Hepatocyte (in vitro differentiated cells): ENCODE data around the gene PKDREJ. TPM values are rescaled to one million over a fixed set of nuclear protein-coding genes. Genes with fewer than 3 reads are reported as not detected.

Experiments used
- DNase-seq: peaks from one replicate; pipeline ENCODE4 v3.0.0-alpha.2; 2016; ENCODE audit warnings: low spot score
- H2AFZ ChIP-seq: fragments of 200-600 bp; sonication (generic); 2 replicates; pipeline ENCODE4 v1.6.0; 2016; ENCODE audit warnings: antibody characterized with exemption, mild to moderate bottlenecking
- H3K27ac ChIP-seq: fragments of 200-600 bp; sonication (generic); 2 replicates; pipeline ENCODE4 v1.5.1; 2016; ENCODE audit warnings: mild to moderate bottlenecking
- H3K27me3 ChIP-seq: fragments of 200-600 bp; sonication (generic); 2 replicates; pipeline ENCODE4 v1.6.1; 2016
- H3K36me3 ChIP-seq: fragments of 200-600 bp; sonication (generic); replicated peaks from 2 replicates; pipeline ENCODE4 v1.5.1; 2016; ENCODE audit warnings: low read depth; ENCODE audit not compliant: insufficient read depth
- H3K4me1 ChIP-seq: fragments of 200-600 bp; sonication (generic); 2 replicates; pipeline ENCODE4 v1.5.1; 2016; ENCODE audit warnings: mild to moderate bottlenecking, moderate library complexity; ENCODE audit not compliant: insufficient read depth
- H3K4me2 ChIP-seq: fragments of 200-600 bp; sonication (generic); 2 replicates; pipeline ENCODE4 v1.6.0; 2016
- H3K4me3 ChIP-seq: fragments of 200-600 bp; sonication (generic); 2 replicates; pipeline ENCODE4 v1.5.1; 2016; ENCODE audit warnings: mild to moderate bottlenecking
- H3K79me2 ChIP-seq: fragments of 200-600 bp; sonication (generic); 2 replicates; pipeline ENCODE4 v1.6.0; 2017; ENCODE audit warnings: mild to moderate bottlenecking
- H3K9me2 ChIP-seq: fragments of 200-600 bp; sonication (generic); replicated peaks from 2 replicates; pipeline ENCODE4 v1.6.0; 2017; ENCODE audit warnings: mild to moderate bottlenecking; ENCODE audit not compliant: insufficient read depth
- H3K9me3 ChIP-seq: fragments of 200-600 bp; sonication (generic); 2 replicates; pipeline ENCODE4 v1.5.1; 2016; ENCODE audit warnings: low read depth, mild to moderate bottlenecking
- H4K20me1 ChIP-seq: fragments of 200-600 bp; sonication (generic); 2 replicates; pipeline ENCODE4 v1.6.0; 2016; ENCODE audit warnings: mild to moderate bottlenecking; ENCODE audit not compliant: insufficient read depth, poor library complexity, severe bottlenecking
- CTCF ChIP-seq: fragments of 200-600 bp; sonication (generic); IDR thresholded peaks from 2 replicates; pipeline ENCODE4 v1.5.1; 2016; ENCODE audit warnings: antibody characterized with exemption, mild to moderate bottlenecking; ENCODE audit not compliant: poor library complexity
- EZH2 ChIP-seq: fragments of 200-600 bp; sonication (generic); IDR thresholded peaks from 2 replicates; pipeline ENCODE4 v1.6.1; 2016; ENCODE audit warnings: antibody characterized with exemption, mild to moderate bottlenecking, borderline replicate concordance
- EZH2phosphoT487 ChIP-seq: fragments of 200-600 bp; sonication (generic); IDR thresholded peaks from one replicate; pipeline ENCODE4 v1.6.1; 2018; ENCODE audit warnings: antibody characterized with exemption, mild to moderate bottlenecking, low read depth, moderate library complexity; ENCODE audit not compliant: unreplicated experiment, severe bottlenecking
- WGBS: methylation state at CpG from one replicate; pipeline ENCODE4 v1.1.6; 2016; ENCODE audit warnings: low lambda C conversion rate; ENCODE audit errors: missing lambda C conversion rate; 5-methylcytosine and 5-hydroxymethylcytosine counted together
- polyA plus RNA-seq: library from polyadenylated mRNA; unstranded; fragments of >200 nt; fragmentation: Nextera tagmentation; extraction: Ambion mirVana; gene quantifications from 2 replicates; pipeline ENCODE4 v1.2.1, GENCODE V29; 2016
- total RNA-seq: library from RNA; depleted of rRNA; stranded (reverse); fragments of >200 nt; gene quantifications from 2 replicates; pipeline ENCODE4 v1.2.3, GENCODE V29; 2014

Gene PKDREJ
- total and polyA plus RNA-seq, 2 experiments from 2014 or later = 0.16 TPM; not detected in 1

GRCh38 chr22:46292173-46292572, 29.0 kb upstream of the PKDREJ start:
- no peak overlapping the region for H2AFZ ChIP-seq
- H3K79me2 ChIP-seq = no peaks in the 10 kb centered on the region
- H3K36me3 ChIP-seq = no peaks in the 10 kb centered on the region
- no peaks in the 10 kb centered on the region for H4K20me1 ChIP-seq
- H3K27ac ChIP-seq = no peak overlapping the region
- H3K9me2 ChIP-seq = no peaks in the 10 kb centered on the region
- no peak overlapping the region for H3K4me2 ChIP-seq
- H3K9me3 ChIP-seq = no peaks in the 10 kb centered on the region
- H3K4me3 ChIP-seq = no peak overlapping the region
- H3K27me3 ChIP-seq = no peaks in the 10 kb centered on the region
- peaks cover 8% of the 10 kb centered on the region for H3K4me1 ChIP-seq
- no peak for DNase-seq
- TF ChIP-seq EZH2phosphoT487 = no peak
- TF ChIP-seq EZH2 = no peak
- TF ChIP-seq CTCF = no peak
- 96% methylated on average over 3 of the region's 3 CpGs for WGBS

- DNase-seq = no peak
- WGBS = 98% methylated on average over 20 of the region's 23 CpGs
Observed at GRCh38 chr22:46290843-46291785, 28.0 kb upstream of the PKDREJ start.

DNA sequence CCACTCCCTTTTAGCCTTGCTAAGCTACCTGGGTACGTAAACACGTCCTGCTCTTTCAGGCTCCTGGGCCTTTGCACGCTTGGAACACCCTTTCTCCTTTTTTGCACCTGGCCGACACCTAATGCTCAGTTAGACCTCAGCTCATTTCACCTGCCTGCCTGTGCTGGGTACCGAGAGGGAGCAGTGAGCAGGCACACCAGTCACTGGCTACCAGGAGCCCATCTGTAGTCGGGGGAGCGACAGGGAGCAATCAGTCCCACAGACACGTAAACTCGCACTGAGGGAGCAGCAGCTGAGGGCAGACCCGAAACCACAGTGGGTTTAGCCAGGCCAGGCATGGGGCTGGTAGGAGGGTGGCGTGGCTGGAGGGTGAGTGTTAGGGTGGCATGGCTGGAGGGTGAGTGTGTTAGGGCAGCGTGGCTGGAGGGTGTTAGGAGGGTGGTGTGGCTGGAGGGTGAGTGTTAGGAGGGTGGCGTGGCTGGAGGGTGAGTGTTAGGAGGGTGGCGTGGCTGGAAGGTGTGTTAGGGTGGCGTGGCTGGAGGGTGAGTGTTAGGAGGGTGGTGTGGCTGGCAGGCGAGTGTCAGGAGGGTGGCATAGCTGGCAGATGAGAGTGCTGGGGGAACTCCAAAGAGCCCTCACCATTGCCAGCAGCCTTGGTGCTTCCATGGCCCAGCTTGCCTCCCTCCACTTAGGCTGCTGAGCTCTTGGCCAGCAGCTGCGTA, 27.1 kb upstream of the PKDREJ start:
- no peaks in the 10 kb centered on the region for H3K27me3 ChIP-seq
- no peaks in the 10 kb centered on the region for H4K20me1 ChIP-seq
- H3K9me3 ChIP-seq = no peaks in the 10 kb centered on the region
- H3K79me2 ChIP-seq = no peaks in the 10 kb centered on the region
- H3K4me2 ChIP-seq = no peak overlapping the region
- H3K27ac ChIP-seq = no peak overlapping the region
- no peak overlapping the region for H2AFZ ChIP-seq
- no peak overlapping the region for H3K4me3 ChIP-seq
- no peak for TF ChIP-seq CTCF
- TF ChIP-seq EZH2phosphoT487 = no peak
- TF ChIP-seq EZH2 = no peak
- H3K4me1 ChIP-seq = no peaks in the 10 kb centered on the region
- no peak for DNase-seq
- H3K36me3 ChIP-seq = no peaks in the 10 kb centered on the region
- H3K9me2 ChIP-seq = no peaks in the 10 kb centered on the region
- over 99% methylated on average over 15 of the region's 17 CpGs for WGBS

More at GRCh38 chr22:46290843-46291785, 28.0 kb upstream of the PKDREJ start:
- H3K27ac ChIP-seq = no peak overlapping the region
- H2AFZ ChIP-seq = no peak overlapping the region
- no peaks in the 10 kb centered on the region for H3K27me3 ChIP-seq
- TF ChIP-seq CTCF (no peak), EZH2phosphoT487 (no peak), EZH2 (no peak)
- peaks cover 8% of the 10 kb centered on the region for H3K4me1 ChIP-seq
- no peaks in the 10 kb centered on the region for H3K9me3 ChIP-seq
- H3K36me3 ChIP-seq = no peaks in the 10 kb centered on the region
- no peak overlapping the region for H3K4me2 ChIP-seq
- H3K4me3 ChIP-seq = no peak overlapping the region
- no peaks in the 10 kb centered on the region for H4K20me1 ChIP-seq
- H3K79me2 ChIP-seq = no peaks in the 10 kb centered on the region
- H3K9me2 ChIP-seq = no peaks in the 10 kb centered on the region
